Heart left ventricle (tissue), 16 donors: ENCODE data around the gene DYNC1H1. TPM values are rescaled to one million over a fixed set of nuclear protein-coding genes. Genes with fewer than 3 reads are reported as not detected.
"Not testable (repeated sequence)": the region's sequence is repeated elsewhere in the genome, so short reads cannot be mapped to it uniquely, and the experiment has no call there.

Source experiments
- ATAC-seq, 4 donors: fragments of 200-7000 bp; cut with Tn5 transposase; one replicate each; pipeline ENCODE4 v1.9.1; 2020 to 2022; ENCODE audit warnings: moderate library complexity in 4 of 4, mild to moderate bottlenecking in 3 of 4, moderate number of reproducible peaks in 1 of 4
- DNase-seq, 5 donors: peaks; one replicate each; pipeline ENCODE4 v3.0.0-alpha.2; 2020
- H3K27ac ChIP-seq, 12 donors: fragments of 200-600 bp; sonication (generic) in 4 of 12; one replicate each; pipeline versions ENCODE4 v1.5.0 to v1.8.0; 2016 to 2022; ENCODE audit warnings: mild to moderate bottlenecking in 2 of 12
- H3K27me3 ChIP-seq, 9 donors: fragments of 200-600 bp; sonication (generic) in 2 of 9; one replicate each; pipeline versions ENCODE4 v1.5.1 to v1.8.0; 2016 to 2022; ENCODE audit warnings: mild to moderate bottlenecking in 3 of 9
- H3K36me3 ChIP-seq, 9 donors: fragments of 200-600 bp; sonication (generic) in 2 of 9; one replicate each; pipeline versions ENCODE4 v1.5.0 to v1.8.0; 2018 to 2022; ENCODE audit warnings: mild to moderate bottlenecking in 2 of 9
- H3K4me1 ChIP-seq, 12 donors: fragments of 200-600 bp; sonication (generic) in 4 of 12; one replicate each; pipeline versions ENCODE4 v1.5.0 to v1.8.0; 2016 to 2022; ENCODE audit warnings: mild to moderate bottlenecking in 3 of 12
- H3K4me3 ChIP-seq, 12 donors: fragments of 200-600 bp; sonication (generic) in 4 of 12; one replicate each; pipeline versions ENCODE4 v1.5.0 to v1.8.0; 2017 to 2022; ENCODE audit warnings: mild to moderate bottlenecking in 9 of 12, moderate library complexity in 4 of 12
- H3K9me3 ChIP-seq, 12 donors: fragments of 200-600 bp; sonication (generic) in 4 of 12; one replicate each; pipeline versions ENCODE4 v1.5.0 to v1.8.0; 2016 to 2022; ENCODE audit warnings: mild to moderate bottlenecking in 1 of 12
- POLR2A ChIP-seq, 2 donors: fragments of 450-650 bp; IDR thresholded peaks; one replicate each; pipeline ENCODE4 v1.6.1; 2017; ENCODE audit warnings: antibody characterized with exemption in 2 of 2, mild to moderate bottlenecking in 2 of 2, moderate library complexity in 2 of 2
- WGBS, 4 donors: extraction: QIAGEN DNeasy Blood & Tissue Kit in 2 of 4; methylation state at CpG; one replicate each; pipeline versions ENCODE4 v1.1.5 to v1.1.7; 2013 to 2018; 5-methylcytosine and 5-hydroxymethylcytosine counted together
- intact Hi-C, 10 donors: fragments of 100-400 bp; cut with DNase I; formaldehyde crosslinking; loops; one replicate each; pipeline versions ENCODE4 v1.11.1 to v1.14.2; 2022
- polyA plus RNA-seq, 2 donors: library from polyadenylated mRNA; stranded (reverse); fragments of 200-250 nt; gene quantifications; one replicate each; pipeline ENCODE4 v1.2.3, GENCODE V29; 2013
- total RNA-seq, 9 donors: library from RNA; depleted of rRNA in 2 of 9; stranded (reverse); fragments of >200 nt in 2 of 9; fragmentation: NEBNext Ultra II Directional in 3 of 9; extraction: Animal tissue kit (Norgen Biotek cat#: 25700) in 3 of 9; gene quantifications; one replicate each; pipeline versions ENCODE4 v1.1.0 to v1.2.4, GENCODE V29; 2016 to 2023
- TF ChIP-seq, protein P1 (sequence below), 12 donors: fragments of 200-600 bp; sonication (generic) in 4 of 12; IDR thresholded peaks; one replicate each; pipeline versions ENCODE4 v1.5.0 to v1.8.0; 2018 to 2022; ENCODE audit warnings: antibody characterized with exemption in 12 of 12, mild to moderate bottlenecking in 5 of 12
- donor health status: ischemic (EF 13 %, LVEDD 7.1; RV severe dilation, severe dysfunction).
- donor health status: healthy with polysubstance abuse.
- donor health status: DM: no; HTN: yes; CAD: no.
- donor health status: DM: no; HTN: no; CAD: no.
- donor health status: ischemic (EF 25% LVEDD 6.9; RV normal size, moderate dysfunction).
- donor health status: ischemic (EF 25% LVEDD 5.7; RV mildly dilated, moderate dysfunction).
- donor health status: healthy.
- donor health status: DM: yes; HTN: yes; CAD: no.
- donor health status: ischemic (EF 35%, LVEDD 5.7; RV mildly dilated, moderate dysfunction).
- donor health status: nonischemic (EF 11% LVEDD 7.7; RV severe dilation, severe dysfunction).
- donor health status: DM: yes; HTN: yes; CAD: no.
- donor health status: PGD.
- donor health status: ischemic (EF 29% LVEDD 5.4; RV normal size, mild dysfunction).
- donor health status: nonischemic (EF 23%, LVEDD 6.1; RV moderate dilation, normal function).

The DYNC1H1 gene
- total and polyA plus RNA-seq, 11 donors, result 164 to 942 (median 553) TPM

DNA sequence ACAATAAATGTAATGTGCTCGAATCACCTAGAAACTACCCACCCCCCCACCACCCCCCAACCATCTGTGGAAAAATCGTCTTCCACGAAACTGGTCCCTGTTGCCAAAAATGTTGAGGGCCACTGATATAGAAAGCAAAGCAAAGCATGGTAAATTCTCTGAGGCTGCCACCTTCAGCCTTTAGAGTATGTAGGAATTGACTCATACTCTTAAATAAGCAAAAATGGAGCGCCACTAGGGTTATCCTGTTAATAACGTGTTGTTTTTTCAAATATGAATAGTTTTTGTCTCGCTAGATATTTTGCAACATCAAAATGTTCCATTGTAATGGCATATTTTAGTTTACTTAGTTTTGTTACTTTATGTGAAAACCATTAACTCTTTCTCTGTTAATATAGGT lies 18.2 kb downstream of the DYNC1H1 start:
- H3K27ac ChIP-seq, result no peak overlapping the region
- intact Hi-C loops, result loop anchor here in 1 of 10 donors (10.0 kb wide), 1 partner anchor 52 kb away; no protein-coding TSS in a partner anchor
- peaks cover 0 to 18% (median 10%) of the 10 kb centered on the region in 12 donors for H3K4me1 ChIP-seq
- ATAC-seq (no peak), DNase-seq (no peak)
- H3K9me3 ChIP-seq, result no peaks in the 10 kb centered on the region
- TF ChIP-seq, protein P1, sequence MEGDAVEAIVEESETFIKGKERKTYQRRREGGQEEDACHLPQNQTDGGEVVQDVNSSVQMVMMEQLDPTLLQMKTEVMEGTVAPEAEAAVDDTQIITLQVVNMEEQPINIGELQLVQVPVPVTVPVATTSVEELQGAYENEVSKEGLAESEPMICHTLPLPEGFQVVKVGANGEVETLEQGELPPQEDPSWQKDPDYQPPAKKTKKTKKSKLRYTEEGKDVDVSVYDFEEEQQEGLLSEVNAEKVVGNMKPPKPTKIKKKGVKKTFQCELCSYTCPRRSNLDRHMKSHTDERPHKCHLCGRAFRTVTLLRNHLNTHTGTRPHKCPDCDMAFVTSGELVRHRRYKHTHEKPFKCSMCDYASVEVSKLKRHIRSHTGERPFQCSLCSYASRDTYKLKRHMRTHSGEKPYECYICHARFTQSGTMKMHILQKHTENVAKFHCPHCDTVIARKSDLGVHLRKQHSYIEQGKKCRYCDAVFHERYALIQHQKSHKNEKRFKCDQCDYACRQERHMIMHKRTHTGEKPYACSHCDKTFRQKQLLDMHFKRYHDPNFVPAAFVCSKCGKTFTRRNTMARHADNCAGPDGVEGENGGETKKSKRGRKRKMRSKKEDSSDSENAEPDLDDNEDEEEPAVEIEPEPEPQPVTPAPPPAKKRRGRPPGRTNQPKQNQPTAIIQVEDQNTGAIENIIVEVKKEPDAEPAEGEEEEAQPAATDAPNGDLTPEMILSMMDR (IDR thresholded peaks at IDR 0.05), result no peak
- no peak for TF ChIP-seq POLR2A (IDR thresholded peaks at IDR 0.05)
- H3K4me3 ChIP-seq, result no peak overlapping the region
- H3K36me3 ChIP-seq, result peaks cover 0 to 100% (median 98%) of the 10 kb centered on the region in 9 donors
- WGBS, 4 donors, result 70 to 83% (median 74%) methylated on average over 6 of the region's 6 CpGs
- H3K27me3 ChIP-seq, result no peaks in the 10 kb centered on the region

DNA sequence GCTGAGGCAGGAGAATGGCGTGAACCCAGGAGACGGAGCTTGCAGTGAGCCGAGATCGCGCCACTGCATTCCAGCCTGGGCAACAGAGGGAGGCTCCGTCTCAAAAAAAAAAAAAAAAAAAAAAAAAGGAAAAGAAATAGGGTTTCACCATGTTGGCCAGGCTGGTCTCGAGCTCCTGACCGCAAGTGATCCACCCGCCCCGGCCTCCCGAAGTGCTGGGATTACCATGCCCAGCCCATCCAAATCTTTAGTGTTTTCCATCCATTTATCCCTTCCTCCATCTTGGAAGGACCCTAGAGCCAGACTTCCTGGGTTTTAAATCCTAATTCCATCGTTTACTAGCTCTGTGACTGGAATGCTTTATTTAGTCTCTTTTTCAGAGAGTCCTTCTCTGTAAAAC lies 20.5 kb downstream of the DYNC1H1 start:
- H3K27me3 ChIP-seq, DNase-seq, H3K27ac ChIP-seq, H3K4me3 ChIP-seq, ATAC-seq, H3K9me3 ChIP-seq: not testable (repeated sequence)
- peaks cover 0 to 100% (median 98%) of the 10 kb centered on the region in 9 donors for H3K36me3 ChIP-seq
- peaks cover 0 to 16% (median 9%) of the 10 kb centered on the region in 12 donors for H3K4me1 ChIP-seq
- intact Hi-C loops, result loop anchor here in 3 of 10 donors (5.0 to 10.0 kb wide), 3 partner anchors 37 to 50 kb away; no protein-coding TSS in a partner anchor
- 88 to 94% (median 94%) methylated on average over 11 to 12 of the region's 12 CpGs for WGBS, 4 donors

DNA sequence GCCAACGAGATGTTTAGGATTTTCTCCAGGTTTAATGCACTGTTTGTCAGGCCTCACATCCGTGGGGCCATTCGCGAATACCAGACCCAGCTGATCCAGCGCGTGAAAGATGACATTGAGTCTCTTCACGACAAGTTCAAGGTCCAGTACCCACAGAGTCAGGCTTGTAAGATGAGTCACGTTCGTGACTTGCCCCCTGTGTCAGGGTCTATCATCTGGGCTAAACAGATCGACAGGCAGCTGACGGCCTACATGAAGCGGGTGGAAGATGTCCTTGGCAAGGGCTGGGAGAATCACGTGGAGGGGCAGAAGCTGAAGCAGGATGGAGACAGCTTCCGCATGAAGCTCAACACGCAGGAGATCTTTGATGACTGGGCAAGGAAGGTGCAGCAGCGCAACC lies 21.6 kb downstream of the DYNC1H1 start:
- H3K36me3 ChIP-seq, result peaks cover 0 to 100% (median 98%) of the 10 kb centered on the region in 9 donors

DNA sequence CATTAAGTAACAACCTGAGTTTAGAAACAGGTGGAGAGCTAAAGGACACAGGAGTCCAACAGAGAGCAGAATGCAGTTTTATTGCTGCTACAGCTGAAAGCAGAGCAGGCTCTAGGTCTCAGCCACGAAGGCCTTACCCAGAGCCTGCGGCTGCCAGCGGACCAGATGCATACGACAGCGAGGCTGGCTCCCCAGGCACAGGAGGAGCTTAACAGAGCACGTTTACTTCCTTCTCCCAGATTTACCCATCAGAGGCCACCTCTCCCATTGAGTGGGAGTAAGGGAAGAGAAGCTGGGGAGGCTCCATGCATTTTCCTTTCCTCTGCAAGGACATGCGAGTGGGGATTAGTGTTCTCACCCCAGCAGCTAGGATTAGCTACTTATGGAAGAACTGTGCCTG lies 22.6 kb downstream of the DYNC1H1 start:
- DNase-seq, result no peak
- Histone ChIP-seq H3K4me3 (no peak overlapping the region), H3K27ac (no peak overlapping the region), H3K27me3 (no peaks in the 10 kb centered on the region), H3K9me3 (no peaks in the 10 kb centered on the region), H3K4me1 (no peaks in the 10 kb centered on the region), H3K36me3 (peaks cover 0 to 100% (median 98%) of the 10 kb centered on the region in 9 donors)
- 84 to 91% (median 89%) methylated on average over 7 of the region's 7 CpGs for WGBS, 4 donors
- no peak for ATAC-seq
- intact Hi-C loops, result loop anchor here in 3 of 10 donors (5.0 to 10.0 kb wide), 3 partner anchors 35 to 48 kb away; no protein-coding TSS in a partner anchor
- TF ChIP-seq, protein P1 (IDR thresholded peaks at IDR 0.05), result no peak
- no peak for TF ChIP-seq POLR2A (IDR thresholded peaks at IDR 0.05)

More for the DNA sequence above, 21.6 kb downstream of the DYNC1H1 start:
- Histone ChIP-seq H3K4me1 (peaks cover 0 to 5% (median 3%) of the 10 kb centered on the region in 12 donors), H3K27ac (no peak overlapping the region), H3K9me3 (no peaks in the 10 kb centered on the region), H3K27me3 (no peaks in the 10 kb centered on the region), H3K4me3 (no peak overlapping the region)
- whole genome bisulfite sequencing, 4 donors, result 85 to 93% (median 92%) methylated on average over 14 to 16 of the region's 16 CpGs
- ATAC-seq (no peak), DNase-seq (no peak)
- intact Hi-C loops, result loop anchor here in 3 of 10 donors (5.0 to 10.0 kb wide), 3 partner anchors 36 to 49 kb away; no protein-coding TSS in a partner anchor
- TF ChIP-seq, protein P1 (IDR thresholded peaks at IDR 0.05), result no peak
- TF ChIP-seq POLR2A (IDR thresholded peaks at IDR 0.05), result no peak
